Natural killer cell (primary cell): ENCODE results near the gene ZNF440. TPM values are rescaled to one million over a fixed set of nuclear protein-coding genes. Genes with fewer than 3 reads are reported as not detected.
"Not testable (repeated sequence)": the region's sequence is repeated elsewhere in the genome, so short reads cannot be mapped to it uniquely, and the experiment has no call there.

Experiments
- ATAC-seq, 3 donors: fragments of 150-1000 bp in 2 of 3; fragments of 200-7000 bp in 1 of 3; cut with Tn5 transposase; 1 replicate in 1 of 3; 2 replicates in 2 of 3; pipeline ENCODE4 v1.10.0; 2021; ENCODE audit warnings: mild to moderate bottlenecking in 2 of 3, moderate library complexity in 2 of 3
- DNase-seq, 2 donors: peaks; one replicate each; pipeline versions ENCODE4 v3.0.0 to v3.0.0-alpha.2; 2013 to 2021; ENCODE audit warnings: mixed read lengths in 1 of 2
- H3K27ac ChIP-seq: one replicate; pipeline ENCODE4 v1.5.1; 2013; ENCODE audit warnings: mild to moderate bottlenecking, low read length
- H3K27me3 ChIP-seq: one replicate; pipeline ENCODE4 v1.6.1; 2013; ENCODE audit warnings: low read length; ENCODE audit not compliant: control insufficient read depth, insufficient read depth
- H3K36me3 ChIP-seq: one replicate; pipeline ENCODE4 v1.6.1; 2013; ENCODE audit warnings: low read length; ENCODE audit not compliant: control insufficient read depth, insufficient read depth
- H3K4me1 ChIP-seq: one replicate; pipeline ENCODE4 v1.6.1; 2013; ENCODE audit warnings: low read length; ENCODE audit not compliant: control insufficient read depth, insufficient read depth
- H3K4me3 ChIP-seq: one replicate; pipeline ENCODE4 v1.5.1; 2013; ENCODE audit warnings: low read length
- H3K9me3 ChIP-seq: one replicate; pipeline ENCODE4 v1.6.1; 2013; ENCODE audit warnings: low read length; ENCODE audit not compliant: control insufficient read depth, insufficient read depth
- H3K27ac Mint-ChIP-seq, 2 donors: one replicate each; pipeline ENCODE4 v1.8.0; 2022; ENCODE audit warnings: mild to moderate bottlenecking in 2 of 2, mixed read lengths in 2 of 2, moderate library complexity in 1 of 2
- H3K27me3 Mint-ChIP-seq, 2 donors: one replicate each; pipeline ENCODE4 v1.8.0; 2022; ENCODE audit warnings: low read depth in 2 of 2, mixed read lengths in 2 of 2
- H3K36me3 Mint-ChIP-seq: one replicate; pipeline ENCODE4 v1.8.0; 2022; ENCODE audit warnings: mixed read lengths
- H3K4me1 Mint-ChIP-seq, 2 donors: one replicate each; pipeline ENCODE4 v1.8.0; 2022; ENCODE audit warnings: mixed read lengths in 2 of 2
- H3K4me3 Mint-ChIP-seq: one replicate; pipeline ENCODE4 v1.8.0; 2022; ENCODE audit warnings: mild to moderate bottlenecking, moderate library complexity, mixed read lengths
- H3K9me3 Mint-ChIP-seq, 2 donors: one replicate each; pipeline ENCODE4 v1.8.0; 2022; ENCODE audit warnings: mixed read lengths in 2 of 2
- WGBS: methylation state at CpG from one replicate; pipeline ENCODE4 v1.1.7; 2013; ENCODE audit warnings: missing lambda C conversion rate; ENCODE audit not compliant: insufficient coverage; 5-methylcytosine and 5-hydroxymethylcytosine counted together
- intact Hi-C: fragments of 100-400 bp; cut with micrococcal nuclease; formaldehyde crosslinking; loops from one replicate; pipeline ENCODE4 v1.14.2; 2022
- total RNA-seq, 4 donors: library from RNA; stranded (reverse); fragments of 120-200 nt in 1 of 4; gene quantifications; one replicate each; pipeline versions ENCODE4 v1.2.3 to v1.2.4, GENCODE V29; 2013 to 2022
- TF ChIP-seq, protein P1 (sequence below): fragments of 200-600 bp; IDR thresholded peaks from one replicate; pipeline ENCODE4 v1.8.0; 2022; ENCODE audit warnings: antibody characterized with exemption

Gene ZNF440
- total RNA-seq, 3 donors from 2014 or later (not counting 1 experiment from before 2014, with no cell fraction given), result 21.8 to 37.4 (median 26.6) TPM

DNA sequence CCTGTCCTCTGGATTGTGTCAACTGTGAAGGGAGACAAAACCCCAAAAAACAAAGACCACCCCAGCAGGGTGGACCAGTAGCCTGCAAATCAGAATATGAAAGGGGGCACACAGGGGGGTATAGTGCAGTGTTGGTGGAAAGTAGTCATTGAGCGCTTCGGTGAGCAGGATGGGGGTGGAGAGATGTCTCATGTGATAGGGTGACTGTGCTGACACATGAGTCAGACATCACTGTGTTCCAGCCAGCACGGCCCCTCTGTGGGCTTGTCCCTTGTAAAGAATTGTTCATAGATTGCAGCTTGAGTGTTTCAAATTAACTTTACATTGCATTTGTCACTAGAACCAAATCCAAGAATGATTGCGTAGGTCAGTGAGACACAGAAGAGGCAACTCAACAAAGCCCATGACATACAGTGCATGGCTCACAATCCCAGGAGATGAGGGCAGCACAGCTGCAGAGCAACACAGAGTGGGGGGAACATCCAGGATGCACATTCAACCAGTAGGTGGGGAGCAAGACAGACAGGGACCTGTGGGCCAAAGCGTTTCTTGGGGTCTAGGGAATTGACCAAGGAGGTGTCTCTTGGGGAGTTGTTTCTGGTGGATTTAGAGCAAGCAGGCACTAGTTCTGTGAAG is 7.5 kb downstream of the ZNF440 start:
- no peaks in the 10 kb centered on the region for H3K9me3 Mint-ChIP-seq
- TF ChIP-seq, protein P1, sequence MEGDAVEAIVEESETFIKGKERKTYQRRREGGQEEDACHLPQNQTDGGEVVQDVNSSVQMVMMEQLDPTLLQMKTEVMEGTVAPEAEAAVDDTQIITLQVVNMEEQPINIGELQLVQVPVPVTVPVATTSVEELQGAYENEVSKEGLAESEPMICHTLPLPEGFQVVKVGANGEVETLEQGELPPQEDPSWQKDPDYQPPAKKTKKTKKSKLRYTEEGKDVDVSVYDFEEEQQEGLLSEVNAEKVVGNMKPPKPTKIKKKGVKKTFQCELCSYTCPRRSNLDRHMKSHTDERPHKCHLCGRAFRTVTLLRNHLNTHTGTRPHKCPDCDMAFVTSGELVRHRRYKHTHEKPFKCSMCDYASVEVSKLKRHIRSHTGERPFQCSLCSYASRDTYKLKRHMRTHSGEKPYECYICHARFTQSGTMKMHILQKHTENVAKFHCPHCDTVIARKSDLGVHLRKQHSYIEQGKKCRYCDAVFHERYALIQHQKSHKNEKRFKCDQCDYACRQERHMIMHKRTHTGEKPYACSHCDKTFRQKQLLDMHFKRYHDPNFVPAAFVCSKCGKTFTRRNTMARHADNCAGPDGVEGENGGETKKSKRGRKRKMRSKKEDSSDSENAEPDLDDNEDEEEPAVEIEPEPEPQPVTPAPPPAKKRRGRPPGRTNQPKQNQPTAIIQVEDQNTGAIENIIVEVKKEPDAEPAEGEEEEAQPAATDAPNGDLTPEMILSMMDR, result no peak
- Histone ChIP-seq H3K36me3 (no peaks in the 10 kb centered on the region), H3K4me1 (no peaks in the 10 kb centered on the region), H3K27me3 (no peaks in the 10 kb centered on the region), H3K27ac (no peak overlapping the region), H3K4me3 (no peak overlapping the region), H3K9me3 (no peaks in the 10 kb centered on the region)
- ATAC-seq, result no peak
- WGBS, result 92% methylated on average over 5 of the region's 5 CpGs
- peaks cover 17 to 32% of the 10 kb centered on the region in 2 donors for H3K4me1 Mint-ChIP-seq
- H3K4me3 Mint-ChIP-seq, result no peak overlapping the region
- intact Hi-C loops, result no loop called here
- H3K27ac Mint-ChIP-seq, result peak overlapping the region in 1 of 2 donors; percentile 8
- no peaks in the 10 kb centered on the region for H3K27me3 Mint-ChIP-seq
- DNase-seq, result no peak
- H3K36me3 Mint-ChIP-seq, result no peaks in the 10 kb centered on the region

- ATAC-seq, H3K4me3 Mint-ChIP-seq, H3K27ac Mint-ChIP-seq, H3K27me3 Mint-ChIP-seq, DNase-seq, H3K4me1 Mint-ChIP-seq, H3K27me3 ChIP-seq, H3K4me3 ChIP-seq, H3K4me1 ChIP-seq, H3K27ac ChIP-seq, intact Hi-C loops: not testable (repeated sequence)
- peaks cover 36% of the 10 kb centered on the region for H3K9me3 ChIP-seq
- peaks cover 4 to 15% of the 10 kb centered on the region in 2 donors for H3K9me3 Mint-ChIP-seq
- peaks cover 38% of the 10 kb centered on the region for H3K36me3 Mint-ChIP-seq
- 94% methylated on average over 5 of the region's 7 CpGs for WGBS
- peaks cover 25% of the 10 kb centered on the region for H3K36me3 ChIP-seq
Measured at GRCh38 chr19:11828957-11829876, 15.1 kb downstream of the ZNF440 start.

DNA sequence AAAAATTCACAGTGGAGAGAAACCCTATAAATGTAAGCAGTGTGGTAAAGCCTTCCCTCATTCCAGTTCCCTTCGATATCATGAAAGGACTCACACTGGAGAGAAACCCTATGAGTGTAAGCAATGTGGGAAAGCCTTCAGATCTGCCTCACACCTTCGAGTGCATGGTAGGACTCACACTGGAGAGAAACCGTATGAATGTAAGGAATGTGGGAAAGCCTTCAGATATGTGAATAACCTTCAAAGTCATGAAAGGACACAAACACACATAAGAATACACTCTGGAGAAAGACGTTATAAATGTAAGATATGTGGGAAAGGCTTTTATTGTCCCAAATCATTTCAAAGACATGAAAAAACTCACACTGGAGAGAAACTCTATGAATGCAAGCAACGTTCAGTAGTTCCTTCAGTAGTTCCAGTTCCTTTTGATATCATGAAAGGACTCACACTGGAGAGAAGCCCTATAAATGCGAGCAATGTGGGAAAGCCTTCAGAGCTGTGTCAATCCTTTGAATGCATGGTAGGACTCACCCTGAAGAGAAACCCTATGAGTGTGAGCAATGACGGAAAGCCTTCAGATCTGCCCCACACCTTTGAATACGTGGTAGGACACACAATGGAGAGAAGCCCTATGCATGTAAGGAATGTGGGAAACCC is 18.3 kb downstream of the ZNF440 start:
- TF ChIP-seq, protein P1, result no peak
- Histone ChIP-seq H3K9me3 (peaks cover 45% of the 10 kb centered on the region), H3K4me1 (no peaks in the 10 kb centered on the region), H3K27me3 (no peaks in the 10 kb centered on the region), H3K4me3 (no peak overlapping the region), H3K27ac (no peak overlapping the region), H3K36me3 (peaks cover 25% of the 10 kb centered on the region)
- H3K27me3 Mint-ChIP-seq, result no peaks in the 10 kb centered on the region
- no peak overlapping the region for H3K27ac Mint-ChIP-seq
- H3K36me3 Mint-ChIP-seq, result peaks cover 38% of the 10 kb centered on the region
- no peak for DNase-seq
- peaks cover 4 to 15% of the 10 kb centered on the region in 2 donors for H3K9me3 Mint-ChIP-seq
- intact Hi-C loops, result no loop called here
- 95% methylated on average over 5 of the region's 8 CpGs for WGBS
- H3K4me3 Mint-ChIP-seq, result no peak overlapping the region
- no peaks in the 10 kb centered on the region for H3K4me1 Mint-ChIP-seq
- ATAC-seq, result no peak

GRCh38 chr19:11833541-11833940 is 19.5 kb downstream of the ZNF440 start:
- no peaks in the 10 kb centered on the region for H3K4me1 ChIP-seq
- H3K4me3 ChIP-seq, result no peak overlapping the region
- no peak overlapping the region for H3K27ac ChIP-seq
- WGBS, result 100% methylated on average over 1 of the region's 2 CpGs
- ATAC-seq (no peak), DNase-seq (no peak)
- no peak overlapping the region for H3K4me3 Mint-ChIP-seq
- peaks cover 38% of the 10 kb centered on the region for H3K36me3 Mint-ChIP-seq
- intact Hi-C loops, result no loop called here
- H3K27me3 Mint-ChIP-seq, result no peaks in the 10 kb centered on the region
- H3K36me3 ChIP-seq, result peaks cover 25% of the 10 kb centered on the region
- peaks cover 4 to 15% of the 10 kb centered on the region in 2 donors for H3K9me3 Mint-ChIP-seq
- H3K4me1 Mint-ChIP-seq, result no peaks in the 10 kb centered on the region
- no peak overlapping the region for H3K27ac Mint-ChIP-seq
- TF ChIP-seq, protein P1, result no peak
- H3K27me3 ChIP-seq, result no peaks in the 10 kb centered on the region
- peaks cover 45% of the 10 kb centered on the region for H3K9me3 ChIP-seq

- peaks cover 4 to 15% of the 10 kb centered on the region in 2 donors for H3K9me3 Mint-ChIP-seq
- 100% methylated on average over 2 of the region's 2 CpGs for WGBS
- H3K9me3 ChIP-seq, result peaks cover 30% of the 10 kb centered on the region
- intact Hi-C loops, H3K4me3 ChIP-seq, H3K4me1 ChIP-seq, H3K27me3 ChIP-seq, H3K27ac Mint-ChIP-seq, H3K27me3 Mint-ChIP-seq, H3K4me3 Mint-ChIP-seq, H3K4me1 Mint-ChIP-seq, H3K27ac ChIP-seq, ATAC-seq, DNase-seq: not testable (repeated sequence)
- H3K36me3 ChIP-seq, result peaks cover 24% of the 10 kb centered on the region
- H3K36me3 Mint-ChIP-seq, result peaks cover 28% of the 10 kb centered on the region
Measured at GRCh38 chr19:11835626-11836066, 21.6 kb downstream of the ZNF440 start.
